HG03039 (cell line): ENCODE results near the gene C16orf89.
"Not testable (repeated sequence)": the region's sequence is repeated elsewhere in the genome, so short reads cannot be mapped to it uniquely, and the experiment has no call there.

ENCODE experiments used
- ATAC-seq: cut with Tn5 transposase; IDR thresholded peaks from one replicate; pipeline ENCODE4 v1.9.1; 2021; ENCODE audit warnings: mild to moderate bottlenecking, moderate library complexity; ENCODE audit not compliant: unreplicated experiment

The C16orf89 gene

DNA sequence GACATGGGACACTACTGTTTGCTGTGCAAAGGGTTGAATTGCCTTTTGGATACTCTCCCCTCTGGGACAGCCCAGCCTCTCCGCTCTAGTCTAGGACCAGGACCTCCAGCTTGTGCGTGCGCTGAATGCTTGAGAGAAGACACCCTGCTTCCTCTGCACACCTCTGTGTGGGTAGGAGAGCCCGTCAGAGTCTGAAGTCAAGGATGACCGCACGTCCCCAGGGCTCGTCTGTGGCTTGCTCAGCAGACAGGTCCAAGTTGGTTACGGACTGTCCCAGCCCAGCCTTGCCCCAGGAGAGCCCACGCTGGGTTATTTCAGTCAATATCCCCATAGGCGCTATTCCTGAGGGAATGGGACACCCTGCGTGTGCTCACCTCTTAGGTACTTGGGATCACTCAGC is 3.7 kb downstream of the C16orf89 start:
- ATAC-seq, result no peak

- ATAC-seq, result no peak
These were observed 5.6 kb downstream of the C16orf89 start for GRCh38 chr16:5060073-5060641.

DNA sequence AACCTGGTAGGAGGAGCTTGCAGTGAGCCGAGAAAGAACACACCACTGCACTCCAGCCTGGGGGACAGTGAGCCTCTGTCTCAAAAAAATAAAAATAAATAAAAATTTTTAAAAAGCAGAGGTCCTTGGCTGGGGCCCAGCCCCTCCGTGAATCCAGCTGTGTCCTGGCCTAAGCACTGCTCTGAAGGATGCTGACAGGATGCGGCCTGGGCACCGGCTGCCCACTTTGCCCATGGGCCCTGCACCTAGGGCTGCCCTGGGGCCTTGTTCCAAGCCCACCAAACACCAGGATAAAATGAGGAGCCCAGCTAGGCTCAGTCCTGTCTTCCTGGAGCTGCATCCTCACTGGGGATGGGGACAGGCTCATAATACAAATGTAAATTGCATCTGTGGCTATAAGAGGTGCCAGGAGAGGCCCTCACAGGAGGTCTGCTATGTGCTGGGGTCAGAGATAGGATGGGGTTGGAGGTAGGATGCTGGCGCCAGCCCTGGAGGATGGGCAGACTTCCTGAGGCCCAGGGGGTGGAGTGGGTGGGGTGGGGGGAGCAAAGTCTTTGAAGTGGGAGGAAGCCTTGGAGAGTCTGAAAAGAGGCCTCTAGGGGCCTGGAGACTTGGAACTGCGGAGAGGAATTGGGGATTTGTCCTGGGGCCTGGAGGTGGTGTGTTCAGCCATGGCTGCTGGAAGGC is 6.2 kb downstream of the C16orf89 start:
- ATAC-seq, result no peak

- no peak for ATAC-seq
These were observed 7.3 kb downstream of the C16orf89 start for GRCh38 chr16:5058476-5058875.

GRCh38 chr16:5056352-5056751 is 9.4 kb downstream of the C16orf89 start:
- ATAC-seq, result no peak

GRCh38 chr16:5054876-5055865 is 10.6 kb downstream of the C16orf89 start:
- no peak for ATAC-seq

DNA sequence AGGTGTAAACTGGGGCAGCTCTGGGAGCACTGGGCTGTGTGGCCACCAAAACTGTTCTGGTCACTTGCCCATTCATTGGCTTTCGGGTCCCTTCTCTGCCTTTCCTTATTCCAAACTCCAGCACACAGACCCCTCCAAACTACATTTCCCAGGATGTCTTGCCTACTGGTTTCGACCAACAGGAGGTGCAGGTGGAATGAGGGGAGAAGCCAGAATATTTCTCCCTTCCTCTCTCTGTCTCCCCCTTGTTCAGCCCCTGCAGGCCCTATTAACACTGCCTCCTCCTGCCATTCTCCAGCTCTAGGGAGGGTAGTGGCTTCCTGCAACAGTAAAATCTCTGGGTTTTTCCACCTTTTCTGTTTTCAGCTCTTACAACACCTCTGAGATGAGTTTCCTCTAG is 18.8 kb downstream of the C16orf89 start:
- ATAC-seq, result no peak

GRCh38 chr16:5045499-5046115 is 20.1 kb downstream of the C16orf89 start:
- ATAC-seq, result no peak

GRCh38 chr16:5044581-5044980 is 21.2 kb downstream of the C16orf89 start:
- not testable (repeated sequence) for ATAC-seq

DNA sequence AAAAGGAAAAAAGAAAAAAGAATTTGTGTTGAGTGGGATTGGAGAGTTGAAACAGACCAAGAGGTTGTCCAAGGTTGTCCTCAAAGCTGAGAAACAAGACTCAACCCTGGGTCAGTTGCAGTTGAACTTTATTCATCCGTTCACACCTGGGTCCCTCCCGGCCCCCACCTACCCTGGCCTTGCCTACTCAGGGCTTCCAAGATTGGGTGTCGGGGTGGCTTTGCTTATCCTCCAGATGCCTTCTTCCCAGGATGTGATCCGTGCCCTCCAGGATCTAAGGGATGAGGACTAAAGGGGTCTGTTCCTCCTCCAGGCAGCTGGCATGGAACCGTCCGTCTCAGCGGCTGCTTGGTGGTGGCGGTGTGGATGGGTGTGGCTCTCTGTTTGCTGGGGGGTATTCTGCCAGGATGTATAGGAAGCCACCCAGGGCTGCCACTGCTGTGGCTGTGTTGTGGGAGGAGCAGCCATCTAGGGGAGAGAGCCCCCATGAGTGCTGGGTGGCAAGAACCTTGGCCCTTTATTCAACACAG is 21.7 kb downstream of the C16orf89 start:
- ATAC-seq, result no peak

GRCh38 chr16:5042574-5043171 is 23.1 kb downstream of the C16orf89 start:
- no peak for ATAC-seq

- ATAC-seq, result no peak
These were observed 24.1 kb downstream of the C16orf89 start for GRCh38 chr16:5041600-5042133.

- ATAC-seq, result no peak
These were observed 25.3 kb downstream of the C16orf89 start for GRCh38 chr16:5040451-5040850.

DNA sequence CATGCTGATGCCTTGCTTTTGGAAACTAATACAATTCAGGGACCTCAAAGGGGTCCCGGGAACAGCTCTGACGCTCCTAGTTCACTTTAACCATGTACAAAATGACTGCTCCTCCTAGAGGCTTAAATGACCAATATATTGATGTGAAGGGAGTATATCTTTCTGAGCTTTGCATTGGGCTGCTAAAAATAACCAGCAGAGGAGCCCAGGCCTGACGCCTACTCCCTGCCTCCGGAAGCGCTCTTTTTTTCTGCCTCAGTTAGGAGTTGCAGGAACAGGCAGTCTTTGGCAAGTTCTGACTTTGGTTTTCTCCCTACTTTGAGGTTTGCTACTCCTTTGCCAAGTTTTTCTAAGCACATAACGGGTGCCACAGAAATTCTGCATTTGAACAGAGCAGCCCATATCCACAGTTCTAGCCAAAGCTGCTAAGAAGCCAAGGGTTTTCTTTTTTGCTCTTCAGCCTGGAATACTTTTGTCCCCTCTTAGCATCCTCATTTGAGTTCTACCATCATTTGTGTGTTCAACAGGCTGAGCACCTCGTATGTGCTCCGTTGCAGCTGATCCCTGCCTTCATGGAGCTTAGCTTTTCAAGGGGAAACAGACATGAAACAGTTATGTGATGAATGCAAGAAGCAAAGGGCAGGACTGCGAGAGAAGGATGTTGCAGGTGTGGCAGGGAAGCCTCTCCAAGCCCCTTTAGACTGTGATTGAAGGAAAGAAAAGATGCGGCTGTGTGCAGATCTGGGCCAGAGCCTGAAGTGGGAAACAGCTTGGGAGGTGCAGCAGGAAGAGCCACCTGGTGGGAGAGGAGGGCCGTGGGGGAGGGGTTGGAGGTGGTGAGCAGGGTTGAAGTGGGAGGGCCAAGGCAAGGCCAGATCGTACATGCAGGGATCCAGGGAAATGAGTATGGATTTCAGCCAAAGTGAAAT is 29.3 kb downstream of the C16orf89 start:
- no peak for ATAC-seq

GRCh38 chr16:5035909-5036227 is 29.9 kb downstream of the C16orf89 start:
- ATAC-seq, result no peak

DNA sequence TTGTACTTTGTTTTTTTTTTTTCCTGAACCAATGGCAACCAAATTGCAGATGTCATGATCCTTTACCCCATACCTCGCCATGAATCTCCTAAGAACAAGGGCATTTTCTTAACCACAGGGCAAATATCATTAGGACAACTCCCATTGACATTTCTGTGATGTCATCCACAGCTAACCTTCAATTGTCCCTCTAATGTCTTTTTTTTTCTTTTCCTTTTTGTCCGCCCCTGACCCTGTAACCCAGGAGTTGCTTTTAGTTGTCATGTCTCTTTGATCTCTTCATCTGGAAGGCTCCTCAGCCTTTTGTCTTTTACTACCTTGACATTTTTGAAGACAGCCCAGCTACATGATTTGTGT is 31.6 kb downstream of the C16orf89 start:
- ATAC-seq, result no peak

DNA sequence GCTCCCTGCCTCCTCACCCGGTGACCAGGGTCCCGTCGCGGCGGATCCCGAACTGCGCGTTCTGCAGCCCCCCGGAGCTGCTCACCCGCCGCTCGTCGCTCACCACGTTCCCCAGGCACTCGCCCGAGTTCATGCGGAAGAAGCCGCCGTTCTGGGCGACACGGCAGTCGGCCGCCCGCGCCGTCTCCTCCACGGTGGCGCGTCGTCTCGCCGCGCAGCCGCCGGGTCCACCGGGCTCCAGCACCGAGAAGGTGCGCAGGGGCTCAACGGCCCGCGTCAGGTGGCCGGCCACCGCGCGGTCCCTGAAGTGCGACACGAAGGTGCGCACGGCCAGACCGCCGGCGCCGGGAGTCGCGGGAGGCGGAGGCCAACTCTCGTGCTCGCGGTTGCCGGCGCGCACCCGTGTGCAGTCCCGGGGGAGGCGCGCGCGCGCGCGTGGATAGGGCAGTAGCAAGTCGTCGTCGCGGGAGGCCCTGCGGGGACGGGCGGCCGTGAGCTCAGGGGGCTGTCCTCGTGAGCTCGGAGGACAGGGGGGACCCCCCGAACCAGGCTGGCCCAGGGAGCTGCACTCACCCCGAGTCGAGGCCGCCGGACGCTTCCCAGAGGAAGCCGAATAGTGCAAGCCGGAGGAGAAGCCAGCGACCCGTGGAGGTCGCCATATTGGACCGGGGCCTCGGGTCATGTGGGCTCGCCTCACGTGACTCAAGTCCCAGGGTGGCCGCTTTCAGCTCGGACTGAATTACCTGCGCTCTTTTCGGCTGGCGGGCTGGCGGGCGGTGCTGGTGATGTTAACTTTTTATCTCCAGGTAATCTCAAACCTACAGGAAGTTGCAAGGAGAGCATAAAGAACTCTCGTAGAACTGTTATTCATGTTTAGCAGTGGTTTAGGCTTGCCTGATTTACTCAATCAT is 32.2 kb downstream of the C16orf89 start, which contains the start of gene NAGPA:
TSS of gene NAGPA (minus strand) at position 680 of the 911 bp plus-strand sequence. CDS start at position 659, 21 bp downstream.
- ATAC-seq, result peak; percentile 84

DNA sequence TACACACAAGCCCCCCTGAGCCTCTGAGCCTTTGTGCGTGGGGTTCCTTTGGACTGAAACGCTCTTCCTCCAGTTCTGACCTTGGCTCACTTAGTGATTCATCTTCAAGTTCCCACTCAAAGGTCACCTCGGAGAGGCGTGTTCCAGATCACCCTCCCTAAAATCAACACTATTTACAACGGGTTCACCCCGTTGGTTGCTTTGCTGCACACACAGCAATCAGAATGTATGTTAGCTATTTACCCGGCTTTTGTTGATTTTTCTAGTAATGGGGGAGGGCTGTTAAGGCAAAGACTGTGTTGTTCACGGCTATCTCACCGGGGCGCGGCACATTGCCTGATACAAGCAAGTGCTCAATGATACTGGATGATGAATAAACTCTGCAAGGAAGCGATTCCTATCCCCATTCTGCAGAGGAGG is 33.0 kb downstream of the C16orf89 start:
- ATAC-seq, result no peak
